ENCODE data around the gene CARD8.

DNA sequence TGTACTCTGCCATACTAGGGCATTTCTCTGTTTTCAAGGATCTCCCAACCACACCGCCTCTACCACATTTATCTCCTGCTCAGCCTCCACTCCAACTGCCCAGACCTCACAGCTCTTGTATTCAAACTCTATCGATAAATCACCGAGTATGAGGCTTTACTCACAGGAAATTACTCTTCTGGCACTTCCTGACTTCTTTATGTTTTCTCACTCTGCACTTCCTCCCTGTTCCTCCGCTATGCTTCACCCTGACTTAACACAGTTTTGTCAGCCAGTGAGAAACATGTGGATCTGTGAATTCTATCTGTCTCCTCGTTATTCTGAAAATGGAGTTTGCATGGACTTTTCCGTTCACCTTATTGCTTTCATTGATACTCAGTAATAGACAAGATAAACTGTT lies 2.6 kb upstream of the CARD8 start:
- TF ChIP-seq, protein P1, sequence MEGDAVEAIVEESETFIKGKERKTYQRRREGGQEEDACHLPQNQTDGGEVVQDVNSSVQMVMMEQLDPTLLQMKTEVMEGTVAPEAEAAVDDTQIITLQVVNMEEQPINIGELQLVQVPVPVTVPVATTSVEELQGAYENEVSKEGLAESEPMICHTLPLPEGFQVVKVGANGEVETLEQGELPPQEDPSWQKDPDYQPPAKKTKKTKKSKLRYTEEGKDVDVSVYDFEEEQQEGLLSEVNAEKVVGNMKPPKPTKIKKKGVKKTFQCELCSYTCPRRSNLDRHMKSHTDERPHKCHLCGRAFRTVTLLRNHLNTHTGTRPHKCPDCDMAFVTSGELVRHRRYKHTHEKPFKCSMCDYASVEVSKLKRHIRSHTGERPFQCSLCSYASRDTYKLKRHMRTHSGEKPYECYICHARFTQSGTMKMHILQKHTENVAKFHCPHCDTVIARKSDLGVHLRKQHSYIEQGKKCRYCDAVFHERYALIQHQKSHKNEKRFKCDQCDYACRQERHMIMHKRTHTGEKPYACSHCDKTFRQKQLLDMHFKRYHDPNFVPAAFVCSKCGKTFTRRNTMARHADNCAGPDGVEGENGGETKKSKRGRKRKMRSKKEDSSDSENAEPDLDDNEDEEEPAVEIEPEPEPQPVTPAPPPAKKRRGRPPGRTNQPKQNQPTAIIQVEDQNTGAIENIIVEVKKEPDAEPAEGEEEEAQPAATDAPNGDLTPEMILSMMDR (IDR thresholded peaks at IDR 0.05) = no peak
- no peak for TF ChIP-seq ZFX (IDR thresholded peaks at IDR 0.05; ENCODE audit: borderline replicate concordance)

Measured in 22Rv1 (cell line).